Activated naive CD8-positive, alpha-beta T cell (primary cell): Measurements from ENCODE around the gene LIPE.

Experiments used
- H3K27ac Mint-ChIP-seq: one replicate; pipeline ENCODE4 v1.8.0; 2021; ENCODE audit warnings: mixed read lengths
- H3K27me3 Mint-ChIP-seq: one replicate; pipeline ENCODE4 v1.8.0; 2021; ENCODE audit warnings: mixed read lengths
- H3K36me3 Mint-ChIP-seq: one replicate; pipeline ENCODE4 v1.8.0; 2021; ENCODE audit warnings: mixed read lengths
- H3K4me1 Mint-ChIP-seq: one replicate; pipeline ENCODE4 v1.8.0; 2021; ENCODE audit warnings: low read depth, mixed read lengths
- H3K4me3 Mint-ChIP-seq: one replicate; pipeline ENCODE4 v1.8.0; 2021; ENCODE audit warnings: mild to moderate bottlenecking, mixed read lengths
- H3K9me3 Mint-ChIP-seq: one replicate; pipeline ENCODE4 v1.8.0; 2021; ENCODE audit warnings: low read depth, mixed read lengths

LIPE gene, protein sequence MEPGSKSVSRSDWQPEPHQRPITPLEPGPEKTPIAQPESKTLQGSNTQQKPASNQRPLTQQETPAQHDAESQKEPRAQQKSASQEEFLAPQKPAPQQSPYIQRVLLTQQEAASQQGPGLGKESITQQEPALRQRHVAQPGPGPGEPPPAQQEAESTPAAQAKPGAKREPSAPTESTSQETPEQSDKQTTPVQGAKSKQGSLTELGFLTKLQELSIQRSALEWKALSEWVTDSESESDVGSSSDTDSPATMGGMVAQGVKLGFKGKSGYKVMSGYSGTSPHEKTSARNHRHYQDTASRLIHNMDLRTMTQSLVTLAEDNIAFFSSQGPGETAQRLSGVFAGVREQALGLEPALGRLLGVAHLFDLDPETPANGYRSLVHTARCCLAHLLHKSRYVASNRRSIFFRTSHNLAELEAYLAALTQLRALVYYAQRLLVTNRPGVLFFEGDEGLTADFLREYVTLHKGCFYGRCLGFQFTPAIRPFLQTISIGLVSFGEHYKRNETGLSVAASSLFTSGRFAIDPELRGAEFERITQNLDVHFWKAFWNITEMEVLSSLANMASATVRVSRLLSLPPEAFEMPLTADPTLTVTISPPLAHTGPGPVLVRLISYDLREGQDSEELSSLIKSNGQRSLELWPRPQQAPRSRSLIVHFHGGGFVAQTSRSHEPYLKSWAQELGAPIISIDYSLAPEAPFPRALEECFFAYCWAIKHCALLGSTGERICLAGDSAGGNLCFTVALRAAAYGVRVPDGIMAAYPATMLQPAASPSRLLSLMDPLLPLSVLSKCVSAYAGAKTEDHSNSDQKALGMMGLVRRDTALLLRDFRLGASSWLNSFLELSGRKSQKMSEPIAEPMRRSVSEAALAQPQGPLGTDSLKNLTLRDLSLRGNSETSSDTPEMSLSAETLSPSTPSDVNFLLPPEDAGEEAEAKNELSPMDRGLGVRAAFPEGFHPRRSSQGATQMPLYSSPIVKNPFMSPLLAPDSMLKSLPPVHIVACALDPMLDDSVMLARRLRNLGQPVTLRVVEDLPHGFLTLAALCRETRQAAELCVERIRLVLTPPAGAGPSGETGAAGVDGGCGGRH

GRCh38 chr19:42427313-42427712, at the start of gene LIPE:
Gene LIPE, minus strand, starts transcription at chr19:42427388. Its CDS starts 239 bp downstream, at chr19:42427149.
- Mint-ChIP-seq H3K9me3 (no peaks in the 10 kb centered on the region), H3K4me3 (no peak within 1 kb of the TSS), H3K27ac (no peak within 1 kb of the TSS)

DNA sequence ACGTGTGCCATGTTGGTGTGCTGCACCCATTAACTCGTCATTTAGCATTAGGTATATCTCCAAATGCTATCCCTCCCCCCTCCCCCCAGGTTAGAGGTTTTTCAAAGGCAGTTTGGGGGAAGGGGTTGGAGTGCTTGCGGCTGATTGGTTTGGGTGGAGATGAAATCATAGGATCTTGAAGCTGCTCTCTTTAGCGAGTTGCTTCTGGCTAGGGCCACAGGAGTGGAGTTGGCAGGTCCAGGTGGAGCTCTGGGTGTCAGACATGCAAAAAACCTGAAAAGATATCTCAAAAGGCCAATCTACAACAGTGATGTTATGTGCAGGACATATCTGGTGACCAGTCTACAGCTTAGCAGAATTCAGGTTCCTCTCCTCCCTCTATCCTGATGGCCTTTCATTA, 48.2 kb upstream of the LIPE start:
- H3K4me3 Mint-ChIP-seq, result no peak overlapping the region
- peaks cover 2% of the 10 kb centered on the region for H3K36me3 Mint-ChIP-seq
- no peak overlapping the region for H3K27ac Mint-ChIP-seq
- no peaks in the 10 kb centered on the region for H3K9me3 Mint-ChIP-seq
- H3K27me3 Mint-ChIP-seq, result no peaks in the 10 kb centered on the region
- H3K4me1 Mint-ChIP-seq, result peaks cover under 1% of the 10 kb centered on the region

More at GRCh38 chr19:42427313-42427712, at the start of gene LIPE:
- H3K27me3 Mint-ChIP-seq, result no peaks in the 10 kb centered on the region
- H3K36me3 Mint-ChIP-seq, result no peaks in the 10 kb centered on the region
- peaks cover 7% of the 10 kb centered on the region for H3K4me1 Mint-ChIP-seq

DNA sequence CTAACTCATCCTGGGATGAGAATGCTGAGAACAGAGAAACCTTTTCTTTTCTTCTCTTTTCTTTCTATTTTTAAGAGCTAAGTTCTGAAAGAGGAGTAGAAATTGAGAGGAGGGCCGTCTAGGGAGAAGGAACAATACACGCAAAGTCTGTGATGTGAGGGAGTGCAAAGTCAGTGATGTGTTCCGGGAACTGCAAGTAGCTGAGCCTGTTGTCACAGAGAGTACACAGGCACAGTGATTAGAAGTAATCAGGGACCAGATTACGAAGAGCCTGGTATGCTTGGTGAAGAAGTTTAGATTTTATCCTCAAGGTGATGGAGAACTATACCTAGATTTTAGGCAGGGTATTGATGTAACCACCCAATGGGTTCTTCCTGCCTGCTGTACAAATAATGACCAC, 47.6 kb upstream of the LIPE start:
- no peak overlapping the region for H3K4me3 Mint-ChIP-seq
- no peak overlapping the region for H3K27ac Mint-ChIP-seq
- H3K9me3 Mint-ChIP-seq, result no peaks in the 10 kb centered on the region
- H3K4me1 Mint-ChIP-seq, result peaks cover under 1% of the 10 kb centered on the region
- peaks cover 2% of the 10 kb centered on the region for H3K36me3 Mint-ChIP-seq
- H3K27me3 Mint-ChIP-seq, result no peaks in the 10 kb centered on the region

DNA sequence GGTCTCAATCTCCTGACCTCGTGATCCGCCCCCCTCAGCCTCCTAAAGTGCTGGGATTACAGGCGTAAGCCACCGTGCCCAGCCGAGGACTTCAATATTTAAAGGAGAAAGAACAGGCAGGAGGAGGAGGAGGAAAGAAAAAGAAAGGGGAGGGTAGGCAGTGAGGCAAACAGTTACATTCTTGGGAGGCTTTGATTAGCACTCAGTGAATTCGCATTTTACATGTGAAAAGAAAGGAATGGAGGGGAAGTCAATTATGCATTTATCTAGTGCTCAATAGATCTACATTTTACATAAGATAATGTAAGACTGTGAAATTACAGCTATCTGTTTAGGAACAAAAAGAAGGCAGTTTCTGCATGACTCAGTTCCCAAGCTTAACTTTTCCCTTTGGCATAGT, 46.5 kb upstream of the LIPE start:
- Mint-ChIP-seq H3K27ac (no peak overlapping the region), H3K4me1 (peaks cover 2% of the 10 kb centered on the region), H3K9me3 (no peaks in the 10 kb centered on the region), H3K4me3 (no peak overlapping the region), H3K36me3 (no peaks in the 10 kb centered on the region), H3K27me3 (no peaks in the 10 kb centered on the region)

GRCh38 chr19:42472402-42473147, 45.4 kb upstream of the LIPE start:
- Mint-ChIP-seq H3K4me1 (peaks cover 2% of the 10 kb centered on the region), H3K27ac (no peak overlapping the region), H3K27me3 (no peaks in the 10 kb centered on the region)

GRCh38 chr19:42471554-42472249, 44.5 kb upstream of the LIPE start:
- no peak overlapping the region for H3K4me3 Mint-ChIP-seq
- no peaks in the 10 kb centered on the region for H3K27me3 Mint-ChIP-seq
- peaks cover 6% of the 10 kb centered on the region for H3K4me1 Mint-ChIP-seq
- no peaks in the 10 kb centered on the region for H3K9me3 Mint-ChIP-seq
- no peak overlapping the region for H3K27ac Mint-ChIP-seq
- no peaks in the 10 kb centered on the region for H3K36me3 Mint-ChIP-seq

More at GRCh38 chr19:42472402-42473147, 45.4 kb upstream of the LIPE start:
- no peaks in the 10 kb centered on the region for H3K36me3 Mint-ChIP-seq
- H3K9me3 Mint-ChIP-seq, result no peaks in the 10 kb centered on the region
- no peak overlapping the region for H3K4me3 Mint-ChIP-seq

GRCh38 chr19:42469311-42470235, 42.4 kb upstream of the LIPE start:
- Mint-ChIP-seq H3K4me3 (no peak overlapping the region), H3K27ac (no peak overlapping the region), H3K27me3 (no peaks in the 10 kb centered on the region), H3K9me3 (no peaks in the 10 kb centered on the region), H3K36me3 (no peaks in the 10 kb centered on the region), H3K4me1 (peaks cover 6% of the 10 kb centered on the region)

- H3K27ac Mint-ChIP-seq, result peak overlapping the region; percentile 4
- H3K9me3 Mint-ChIP-seq, result no peaks in the 10 kb centered on the region
- no peaks in the 10 kb centered on the region for H3K27me3 Mint-ChIP-seq
- H3K4me1 Mint-ChIP-seq, result peaks cover 6% of the 10 kb centered on the region
- H3K36me3 Mint-ChIP-seq, result no peaks in the 10 kb centered on the region
- no peak overlapping the region for H3K4me3 Mint-ChIP-seq
Measured at GRCh38 chr19:42468273-42468796, 41.1 kb upstream of the LIPE start.

DNA sequence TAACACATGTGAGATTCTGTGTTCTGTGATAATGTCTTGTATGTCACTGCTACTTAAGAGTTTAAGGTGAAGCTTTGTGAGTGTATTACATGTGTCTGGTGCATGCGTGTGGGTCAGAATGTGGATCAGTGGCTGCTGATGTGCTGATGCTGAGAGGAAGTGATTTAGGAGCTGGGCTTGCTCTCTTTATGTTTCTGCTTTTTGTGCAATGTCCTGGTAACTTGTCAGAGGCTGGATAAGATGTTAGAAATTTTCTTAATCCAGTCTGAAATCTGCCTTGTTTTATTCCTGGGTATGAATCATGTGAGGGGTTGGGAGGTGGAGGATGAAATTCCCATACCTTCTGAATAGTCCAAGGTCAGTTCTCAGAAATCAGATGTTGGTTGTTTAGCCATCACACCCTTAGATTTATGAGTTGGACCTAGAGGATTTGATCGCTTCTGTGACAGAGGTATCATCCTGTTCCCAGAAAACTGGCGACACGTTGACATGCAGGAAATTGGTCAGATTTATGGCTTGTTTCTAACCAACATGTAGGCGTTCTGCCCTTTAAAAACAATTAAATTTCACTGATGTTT, 40.1 kb upstream of the LIPE start:
- no peaks in the 10 kb centered on the region for H3K36me3 Mint-ChIP-seq
- no peak overlapping the region for H3K27ac Mint-ChIP-seq
- peaks cover 6% of the 10 kb centered on the region for H3K4me1 Mint-ChIP-seq
- no peaks in the 10 kb centered on the region for H3K27me3 Mint-ChIP-seq
- H3K4me3 Mint-ChIP-seq, result no peak overlapping the region
- H3K9me3 Mint-ChIP-seq, result no peaks in the 10 kb centered on the region

DNA sequence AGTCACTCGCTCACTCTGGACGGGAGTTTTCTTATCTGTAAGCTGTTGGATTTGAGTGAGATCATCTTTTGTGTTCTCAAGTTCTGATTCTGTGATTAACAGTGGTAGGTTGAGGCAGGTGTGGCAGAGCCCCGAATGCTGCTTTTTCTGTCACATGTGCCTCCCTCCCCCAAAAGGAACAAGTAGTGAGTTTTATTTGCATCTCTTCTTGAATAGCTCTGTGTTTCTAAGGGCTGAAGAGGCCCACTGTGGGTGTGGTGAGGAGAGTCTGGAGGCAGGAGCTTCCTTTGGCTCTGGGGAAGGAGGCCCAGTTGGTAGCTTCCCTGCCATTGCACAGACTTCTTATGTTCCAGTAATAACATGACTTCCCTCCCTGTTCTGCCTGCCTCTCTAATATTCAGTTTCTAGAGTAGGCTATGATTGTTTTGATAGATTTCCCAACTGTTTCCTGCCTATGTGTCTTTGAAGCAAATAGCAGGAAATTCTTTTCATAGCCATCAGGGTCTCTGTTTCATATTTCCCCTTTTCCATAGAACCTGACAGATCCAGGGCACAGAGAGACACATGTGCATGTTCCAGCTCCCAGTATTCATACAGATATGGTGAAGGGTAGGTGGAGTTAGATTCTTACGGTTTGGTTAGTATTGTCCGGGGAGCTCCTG, 39.5 kb upstream of the LIPE start:
- Mint-ChIP-seq H3K27me3 (no peaks in the 10 kb centered on the region), H3K9me3 (no peaks in the 10 kb centered on the region), H3K4me3 (no peak overlapping the region), H3K4me1 (peaks cover 6% of the 10 kb centered on the region), H3K27ac (no peak overlapping the region), H3K36me3 (no peaks in the 10 kb centered on the region)

GRCh38 chr19:42465827-42466280, 38.7 kb upstream of the LIPE start:
- no peaks in the 10 kb centered on the region for H3K27me3 Mint-ChIP-seq
- H3K9me3 Mint-ChIP-seq, result no peaks in the 10 kb centered on the region
- no peak overlapping the region for H3K4me3 Mint-ChIP-seq
- H3K27ac Mint-ChIP-seq, result no peak overlapping the region
- H3K36me3 Mint-ChIP-seq, result no peaks in the 10 kb centered on the region
- H3K4me1 Mint-ChIP-seq, result peaks cover 6% of the 10 kb centered on the region

DNA sequence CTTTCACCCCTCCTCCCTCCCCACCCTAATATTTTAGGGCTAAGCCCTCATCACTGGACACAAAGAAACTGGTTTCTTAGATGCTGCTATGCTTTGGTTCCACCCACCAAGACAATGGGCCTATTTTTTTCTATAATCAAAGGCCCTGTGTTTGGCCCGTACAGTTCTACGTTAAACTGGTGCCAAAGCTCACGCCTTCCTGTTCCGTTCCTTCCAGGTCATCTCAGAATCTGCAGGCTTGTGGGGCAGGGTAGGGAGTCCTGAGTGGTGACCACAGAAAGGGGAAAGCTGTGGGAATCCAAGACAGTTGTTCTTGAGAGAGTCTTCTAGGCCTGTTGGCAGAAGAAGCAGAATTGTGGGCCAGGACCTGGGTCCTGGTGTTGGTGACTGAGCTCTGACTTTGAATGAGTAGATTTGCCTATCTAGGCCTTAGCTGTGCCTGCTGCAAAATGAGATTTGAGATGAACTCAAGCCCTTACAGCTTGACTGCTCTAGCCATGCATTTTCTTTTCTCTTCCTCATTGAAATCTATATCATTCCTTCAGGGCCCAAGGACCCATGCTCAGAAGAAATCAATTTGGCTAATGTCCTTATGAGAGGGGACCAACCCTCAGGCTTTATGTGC, 34.6 kb upstream of the LIPE start:
- Mint-ChIP-seq H3K27ac (no peak overlapping the region), H3K4me1 (peaks cover under 1% of the 10 kb centered on the region), H3K4me3 (no peak overlapping the region), H3K9me3 (no peaks in the 10 kb centered on the region), H3K36me3 (peaks cover 2% of the 10 kb centered on the region), H3K27me3 (peaks cover 1% of the 10 kb centered on the region)
